Keratinocyte (primary cell): ENCODE data around the gene ZNF628.

Experiments used
- EZH2 ChIP-seq: IDR thresholded peaks from one replicate; pipeline ENCODE4 v1.6.1; 2012; ENCODE audit warnings: inconsistent platforms, mild to moderate bottlenecking, low read length, moderate library complexity
- TF ChIP-seq, protein P1 (sequence below), 3 experiments: IDR thresholded peaks in 1 of 3; conservative IDR thresholded peaks in 1 of 3; optimal IDR thresholded peaks in 1 of 3; 2 replicates in 2 of 3; 3 replicates in 1 of 3; pipeline versions ENCODE3 to v1.5.1; 2011; ENCODE audit warnings: low read length in 3 of 3, mild to moderate bottlenecking in 3 of 3, moderate library complexity in 2 of 3, control low read depth in 1 of 3, inconsistent platforms in 1 of 3; ENCODE audit not compliant: insufficient read depth in 2 of 3; ENCODE audit errors: extremely low read depth in 1 of 3

DNA sequence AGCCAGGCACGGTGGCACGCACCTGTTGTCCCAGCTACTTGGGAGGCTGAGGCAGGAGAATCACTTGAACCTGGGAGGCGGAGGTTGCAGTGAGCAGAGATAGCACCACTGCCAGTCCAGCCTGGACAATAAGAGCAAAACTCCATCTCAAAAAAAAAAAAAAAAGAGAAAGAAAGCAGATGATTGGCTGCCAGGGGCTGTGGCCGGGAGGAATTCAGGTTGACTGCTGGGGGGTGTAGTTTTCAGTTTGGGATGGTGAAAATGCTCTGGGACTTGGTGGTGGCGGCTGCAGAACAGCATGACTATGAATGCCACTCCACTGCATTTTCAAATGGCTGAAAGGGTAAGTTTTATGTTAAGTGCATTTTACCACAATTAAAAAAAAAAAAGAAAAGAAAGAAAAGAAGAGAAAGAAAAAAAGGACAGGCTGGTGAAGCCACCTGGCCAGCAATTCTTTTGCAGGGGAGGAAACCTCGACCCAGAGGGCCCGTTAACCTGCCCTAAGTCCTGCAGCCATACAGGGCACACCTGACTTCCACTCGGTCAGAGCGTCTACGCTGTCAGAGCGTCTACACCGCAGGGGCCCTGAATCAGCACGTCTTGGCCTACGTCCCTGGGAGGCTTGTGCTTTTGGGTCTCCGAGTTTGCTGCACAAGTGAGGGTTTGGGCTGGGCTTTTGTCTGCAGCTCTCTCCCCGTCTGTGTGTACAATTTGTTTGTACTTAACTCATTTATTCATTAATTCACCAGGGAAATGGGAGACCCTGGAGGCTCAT is 18.5 kb upstream of the ZNF628 start:
- TF ChIP-seq, protein P1, sequence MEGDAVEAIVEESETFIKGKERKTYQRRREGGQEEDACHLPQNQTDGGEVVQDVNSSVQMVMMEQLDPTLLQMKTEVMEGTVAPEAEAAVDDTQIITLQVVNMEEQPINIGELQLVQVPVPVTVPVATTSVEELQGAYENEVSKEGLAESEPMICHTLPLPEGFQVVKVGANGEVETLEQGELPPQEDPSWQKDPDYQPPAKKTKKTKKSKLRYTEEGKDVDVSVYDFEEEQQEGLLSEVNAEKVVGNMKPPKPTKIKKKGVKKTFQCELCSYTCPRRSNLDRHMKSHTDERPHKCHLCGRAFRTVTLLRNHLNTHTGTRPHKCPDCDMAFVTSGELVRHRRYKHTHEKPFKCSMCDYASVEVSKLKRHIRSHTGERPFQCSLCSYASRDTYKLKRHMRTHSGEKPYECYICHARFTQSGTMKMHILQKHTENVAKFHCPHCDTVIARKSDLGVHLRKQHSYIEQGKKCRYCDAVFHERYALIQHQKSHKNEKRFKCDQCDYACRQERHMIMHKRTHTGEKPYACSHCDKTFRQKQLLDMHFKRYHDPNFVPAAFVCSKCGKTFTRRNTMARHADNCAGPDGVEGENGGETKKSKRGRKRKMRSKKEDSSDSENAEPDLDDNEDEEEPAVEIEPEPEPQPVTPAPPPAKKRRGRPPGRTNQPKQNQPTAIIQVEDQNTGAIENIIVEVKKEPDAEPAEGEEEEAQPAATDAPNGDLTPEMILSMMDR (optimal IDR thresholded peaks at IDR 0.05 in 1 of 3, IDR thresholded peaks at IDR 0.05 in 1 of 3, conservative IDR thresholded peaks at IDR 0.05 in 1 of 3; ENCODE audit: extremely low read depth in 1 of 3, insufficient read depth in 2 of 3, low read length in 3 of 3) = no peak
- TF ChIP-seq EZH2 = no peak
